DND-41 (cell line): ENCODE results near the gene WFIKKN1.

Source experiments
- EZH2 ChIP-seq: IDR thresholded peaks from 3 replicates; pipeline ENCODE4 v1.6.1; 2012; ENCODE audit warnings: borderline replicate concordance, low read depth, mild to moderate bottlenecking, moderate library complexity, low read length, inconsistent platforms; ENCODE audit not compliant: severe bottlenecking
- TF ChIP-seq, protein P1 (sequence below): IDR thresholded peaks from 2 replicates; pipeline ENCODE4 v1.5.1; 2012; ENCODE audit warnings: borderline replicate concordance, low read length, moderate library complexity, mild to moderate bottlenecking; ENCODE audit not compliant: poor library complexity, severe bottlenecking; ENCODE audit errors: extremely low read depth

DNA sequence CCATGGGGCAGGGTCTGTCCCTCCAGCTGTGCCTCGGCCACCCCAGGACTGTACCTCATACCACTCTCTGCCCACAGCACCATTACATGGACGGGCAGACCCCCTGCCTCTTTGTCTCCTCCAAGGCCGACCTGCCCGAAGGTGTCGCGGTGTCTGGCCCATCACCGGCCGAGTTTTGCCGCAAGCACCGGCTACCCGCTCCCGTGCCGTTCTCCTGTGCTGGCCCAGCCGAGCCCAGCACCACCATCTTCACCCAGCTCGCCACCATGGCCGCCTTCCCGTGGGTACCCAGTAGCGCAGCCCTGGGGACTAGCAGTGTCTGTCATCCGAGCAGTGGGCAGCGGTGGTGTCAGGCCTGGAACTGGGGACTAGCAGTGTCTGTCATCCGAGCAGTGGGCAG, 42.1 kb downstream of the WFIKKN1 start:
- TF ChIP-seq, protein P1, sequence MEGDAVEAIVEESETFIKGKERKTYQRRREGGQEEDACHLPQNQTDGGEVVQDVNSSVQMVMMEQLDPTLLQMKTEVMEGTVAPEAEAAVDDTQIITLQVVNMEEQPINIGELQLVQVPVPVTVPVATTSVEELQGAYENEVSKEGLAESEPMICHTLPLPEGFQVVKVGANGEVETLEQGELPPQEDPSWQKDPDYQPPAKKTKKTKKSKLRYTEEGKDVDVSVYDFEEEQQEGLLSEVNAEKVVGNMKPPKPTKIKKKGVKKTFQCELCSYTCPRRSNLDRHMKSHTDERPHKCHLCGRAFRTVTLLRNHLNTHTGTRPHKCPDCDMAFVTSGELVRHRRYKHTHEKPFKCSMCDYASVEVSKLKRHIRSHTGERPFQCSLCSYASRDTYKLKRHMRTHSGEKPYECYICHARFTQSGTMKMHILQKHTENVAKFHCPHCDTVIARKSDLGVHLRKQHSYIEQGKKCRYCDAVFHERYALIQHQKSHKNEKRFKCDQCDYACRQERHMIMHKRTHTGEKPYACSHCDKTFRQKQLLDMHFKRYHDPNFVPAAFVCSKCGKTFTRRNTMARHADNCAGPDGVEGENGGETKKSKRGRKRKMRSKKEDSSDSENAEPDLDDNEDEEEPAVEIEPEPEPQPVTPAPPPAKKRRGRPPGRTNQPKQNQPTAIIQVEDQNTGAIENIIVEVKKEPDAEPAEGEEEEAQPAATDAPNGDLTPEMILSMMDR = no peak
- TF ChIP-seq EZH2 = no peak
